ENCODE results near the gene VAMP5. TPM values are rescaled to one million over a fixed set of nuclear protein-coding genes. Genes with fewer than 3 reads are reported as not detected.

The VAMP5 gene
- total RNA-seq, 4 donors from 2014 or later: 6.1 to 45.6 (median 17.0) TPM

DNA sequence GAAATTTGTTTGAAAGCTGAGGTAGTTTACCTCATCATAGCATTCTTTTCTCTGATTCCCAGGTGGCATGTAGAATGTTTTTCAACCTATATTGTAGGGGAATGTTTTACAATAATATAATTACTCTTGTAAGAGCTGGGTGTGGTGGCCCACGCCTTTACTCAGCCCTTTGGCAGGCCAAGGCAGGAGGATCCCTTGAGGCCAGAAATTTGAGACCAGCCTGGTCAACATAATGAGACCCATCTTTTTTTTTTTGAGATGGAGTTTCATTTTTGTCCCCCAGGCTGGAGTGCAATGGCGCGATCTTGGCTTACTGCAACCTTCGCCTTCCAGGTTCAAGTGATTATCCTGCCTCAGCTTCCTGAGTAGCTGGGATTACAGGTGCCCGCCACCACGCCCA is 35.4 kb downstream of the VAMP5 start:
- TF ChIP-seq, protein P1, sequence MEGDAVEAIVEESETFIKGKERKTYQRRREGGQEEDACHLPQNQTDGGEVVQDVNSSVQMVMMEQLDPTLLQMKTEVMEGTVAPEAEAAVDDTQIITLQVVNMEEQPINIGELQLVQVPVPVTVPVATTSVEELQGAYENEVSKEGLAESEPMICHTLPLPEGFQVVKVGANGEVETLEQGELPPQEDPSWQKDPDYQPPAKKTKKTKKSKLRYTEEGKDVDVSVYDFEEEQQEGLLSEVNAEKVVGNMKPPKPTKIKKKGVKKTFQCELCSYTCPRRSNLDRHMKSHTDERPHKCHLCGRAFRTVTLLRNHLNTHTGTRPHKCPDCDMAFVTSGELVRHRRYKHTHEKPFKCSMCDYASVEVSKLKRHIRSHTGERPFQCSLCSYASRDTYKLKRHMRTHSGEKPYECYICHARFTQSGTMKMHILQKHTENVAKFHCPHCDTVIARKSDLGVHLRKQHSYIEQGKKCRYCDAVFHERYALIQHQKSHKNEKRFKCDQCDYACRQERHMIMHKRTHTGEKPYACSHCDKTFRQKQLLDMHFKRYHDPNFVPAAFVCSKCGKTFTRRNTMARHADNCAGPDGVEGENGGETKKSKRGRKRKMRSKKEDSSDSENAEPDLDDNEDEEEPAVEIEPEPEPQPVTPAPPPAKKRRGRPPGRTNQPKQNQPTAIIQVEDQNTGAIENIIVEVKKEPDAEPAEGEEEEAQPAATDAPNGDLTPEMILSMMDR (IDR thresholded peaks at IDR 0.05): no peak
- no peak for TF ChIP-seq POLR2A (IDR thresholded peaks at IDR 0.05)
- WGBS, 2 donors: 73 to 77% methylated on average over 6 of the region's 6 CpGs
- DNase-seq: no peak
- Histone ChIP-seq H3K4me3 (no peak overlapping the region), H3K9me3 (no peaks in the 10 kb centered on the region), H3K4me1 (peaks cover 12 to 41% (median 19%) of the 10 kb centered on the region in 3 donors), H3K36me3 (peaks cover 17 to 61% (median 25%) of the 10 kb centered on the region in 3 donors), H3K27me3 (no peaks in the 10 kb centered on the region), H3K27ac (no peak overlapping the region)
- intact Hi-C loops (cut with DNase I): no loop called here

DNA sequence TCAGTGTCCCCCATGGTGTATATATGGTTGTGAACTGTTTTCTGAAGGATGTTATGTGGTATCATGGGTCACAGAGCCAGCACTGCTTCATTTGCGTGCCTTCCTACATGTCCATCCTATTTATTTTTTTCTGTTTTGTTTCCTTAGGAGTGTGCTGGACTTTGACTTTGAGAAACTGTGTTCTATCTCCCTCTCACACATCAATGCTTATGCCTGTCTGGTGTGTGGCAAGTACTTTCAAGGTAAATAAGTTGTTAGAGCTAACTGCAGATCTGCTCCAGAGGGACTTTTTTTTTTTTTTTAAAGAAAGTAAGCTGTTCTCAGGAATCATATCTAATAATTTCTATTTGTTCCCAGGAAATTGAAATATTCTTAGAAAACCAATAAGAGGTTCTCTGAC is 37.1 kb downstream of the VAMP5 start:
- TF ChIP-seq, protein P1 (IDR thresholded peaks at IDR 0.05): no peak
- TF ChIP-seq POLR2A (IDR thresholded peaks at IDR 0.05): no peak
- no peaks in the 10 kb centered on the region for H3K9me3 ChIP-seq
- H3K27ac ChIP-seq: no peak overlapping the region
- intact Hi-C loops (cut with DNase I): no loop called here
- peaks cover 20 to 79% (median 42%) of the 10 kb centered on the region in 3 donors for H3K36me3 ChIP-seq
- H3K27me3 ChIP-seq: no peaks in the 10 kb centered on the region
- H3K4me3 ChIP-seq: no peak overlapping the region
- 89% methylated on average over 1 of the region's 1 CpG for WGBS, 2 donors
- no peak for DNase-seq
- peaks cover 7 to 35% (median 16%) of the 10 kb centered on the region in 3 donors for H3K4me1 ChIP-seq

DNA sequence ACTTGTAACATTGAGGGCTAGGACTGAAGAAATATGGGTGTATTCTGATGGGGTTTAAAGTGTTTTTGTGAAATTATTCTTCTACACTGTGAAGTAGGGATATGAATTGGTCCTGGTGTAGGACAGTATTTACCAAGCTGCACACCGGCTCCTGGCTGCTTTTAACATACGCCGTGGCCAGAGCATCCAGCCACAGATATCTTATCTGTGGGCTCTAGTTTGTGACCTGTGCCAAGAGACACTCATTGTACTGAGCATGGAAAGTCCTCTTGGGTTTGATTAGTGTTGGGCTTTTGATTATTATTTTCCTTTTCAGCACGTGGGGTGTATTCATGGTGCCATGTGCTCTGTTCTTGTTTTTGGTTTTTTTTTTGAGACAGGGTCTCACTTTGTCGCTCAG is 39.8 kb downstream of the VAMP5 start:
- TF ChIP-seq, protein P1 (IDR thresholded peaks at IDR 0.05): no peak
- no peak for TF ChIP-seq POLR2A (IDR thresholded peaks at IDR 0.05)
- H3K4me1 ChIP-seq: peaks cover 0 to 9% (median 0%) of the 10 kb centered on the region in 3 donors
- WGBS, 2 donors: 94 to 95% methylated on average over 5 of the region's 5 CpGs
- H3K27me3 ChIP-seq: no peaks in the 10 kb centered on the region
- H3K36me3 ChIP-seq: peaks cover 33 to 100% (median 65%) of the 10 kb centered on the region in 3 donors
- no peak for DNase-seq
- intact Hi-C loops (cut with DNase I): no loop called here
- no peak overlapping the region for H3K4me3 ChIP-seq
- H3K27ac ChIP-seq: no peak overlapping the region
- H3K9me3 ChIP-seq: no peaks in the 10 kb centered on the region

DNA sequence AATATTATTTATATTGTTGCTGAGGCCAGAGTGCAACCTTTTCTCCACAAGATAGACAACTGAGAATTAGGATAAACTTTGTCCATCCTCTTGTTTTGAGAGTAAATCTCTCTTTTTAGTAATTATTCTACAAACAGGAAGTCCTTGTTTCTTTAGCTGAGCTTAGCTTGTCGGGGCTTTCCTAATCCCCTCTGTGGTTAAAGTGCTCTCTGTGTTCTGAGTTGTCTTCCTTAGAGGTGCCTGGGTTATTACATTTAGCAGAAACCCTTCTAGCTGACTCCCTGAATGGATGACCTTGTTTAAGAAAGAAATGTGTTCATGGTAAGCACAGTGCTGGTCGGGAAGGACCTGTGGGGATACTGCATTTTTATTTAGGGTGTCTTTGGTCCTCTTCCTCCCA is 44.4 kb downstream of the VAMP5 start:
- WGBS, 2 donors: 49 to 53% methylated on average over 2 of the region's 2 CpGs
- Histone ChIP-seq H3K27me3 (no peaks in the 10 kb centered on the region), H3K4me3 (no peak overlapping the region), H3K9me3 (no peaks in the 10 kb centered on the region), H3K4me1 (no peaks in the 10 kb centered on the region), H3K36me3 (peaks cover 28 to 100% (median 79%) of the 10 kb centered on the region in 3 donors), H3K27ac (no peak overlapping the region)
- intact Hi-C loops (cut with DNase I): no loop called here
- no peak for DNase-seq
- TF ChIP-seq, protein P1 (IDR thresholded peaks at IDR 0.05): no peak

- Histone ChIP-seq H3K36me3 (peaks cover 21 to 100% (median 66%) of the 10 kb centered on the region in 3 donors), H3K27me3 (no peaks in the 10 kb centered on the region), H3K27ac (no peak overlapping the region), H3K4me1 (no peaks in the 10 kb centered on the region), H3K4me3 (no peak overlapping the region), H3K9me3 (no peaks in the 10 kb centered on the region)
- intact Hi-C loops (cut with DNase I): no loop called here
- no peak for DNase-seq
- TF ChIP-seq, protein P1 (IDR thresholded peaks at IDR 0.05): no peak
- TF ChIP-seq POLR2A (IDR thresholded peaks at IDR 0.05): no peak
- WGBS, 2 donors: 95 to 96% methylated on average over 3 of the region's 3 CpGs
Observed at GRCh38 chr2:85631316-85631715, 47.1 kb downstream of the VAMP5 start.
